Endometrial microvascular endothelial cells (primary cell): Measurements from ENCODE around the gene SHOC2. TPM values are rescaled to one million over a fixed set of nuclear protein-coding genes. Genes with fewer than 3 reads are reported as not detected.
"Not testable (repeated sequence)": the region's sequence is repeated elsewhere in the genome, so short reads cannot be mapped to it uniquely, and the experiment has no call there.

ENCODE experiments used
- in situ Hi-C: cut with HindIII; loops from 2 replicates; pipeline ENCODE4 v1.10.0; 2017; ENCODE audit warnings: low sequenced_read_pairs, low pct_unique_long_range_greater_than_20kb; ENCODE audit errors: inconsistent ontology term
- total RNA-seq: library from RNA; depleted of rRNA; stranded (reverse); fragments of >200 nt; gene quantifications from one replicate; pipeline ENCODE4 v1.2.3, GENCODE V29; 2015; ENCODE audit errors: inconsistent ontology term

SHOC2 gene
- total RNA-seq, 1 donor from 2014 or later: 38.8 TPM

GRCh38 chr10:110898391-110898790 is 21.0 kb upstream of the SHOC2 start:
- in situ Hi-C loops: no loop called here

- in situ Hi-C loops: no loop called here
These were observed 18.4 kb upstream of the SHOC2 start for GRCh38 chr10:110900983-110901382.

DNA sequence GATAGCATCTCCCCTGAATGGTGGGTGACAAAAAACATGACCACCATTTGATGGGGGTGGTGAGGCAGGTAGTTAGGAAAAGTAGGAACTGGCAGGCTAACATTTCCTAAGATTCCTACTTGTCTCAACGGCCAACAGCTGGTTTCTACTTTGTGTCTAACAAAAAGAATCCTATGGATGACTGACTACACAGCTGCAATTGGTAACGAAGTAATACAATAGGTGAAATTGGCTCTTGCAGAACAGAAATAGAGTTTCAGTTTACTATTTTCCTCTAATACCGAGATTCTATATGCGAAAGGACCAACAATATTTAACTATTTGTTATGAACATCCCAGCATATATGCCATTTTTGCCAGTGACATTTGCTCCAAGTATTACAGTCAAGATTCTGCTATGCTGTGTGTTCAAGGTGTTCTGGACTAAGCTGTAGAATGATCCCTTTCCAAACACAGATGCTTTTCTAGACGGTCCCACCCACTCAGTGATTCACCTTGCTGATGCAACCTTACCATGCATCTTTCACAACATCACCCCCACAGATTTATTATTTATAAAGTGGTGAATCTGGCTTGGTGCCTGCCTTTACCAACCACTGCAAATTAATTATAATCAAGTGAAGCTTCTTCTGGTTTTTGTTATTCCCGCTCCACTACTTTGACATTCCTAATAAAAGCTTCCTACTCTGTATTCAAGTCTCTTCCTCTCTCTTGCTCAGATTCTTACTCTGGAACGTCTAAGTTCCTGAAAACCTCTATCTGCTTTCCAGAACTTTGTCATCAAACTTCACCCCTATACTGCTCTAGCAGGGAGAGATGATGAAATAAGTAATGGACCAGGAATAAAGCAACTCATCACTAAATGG is 17.2 kb upstream of the SHOC2 start:
- in situ Hi-C loops: no loop called here

DNA sequence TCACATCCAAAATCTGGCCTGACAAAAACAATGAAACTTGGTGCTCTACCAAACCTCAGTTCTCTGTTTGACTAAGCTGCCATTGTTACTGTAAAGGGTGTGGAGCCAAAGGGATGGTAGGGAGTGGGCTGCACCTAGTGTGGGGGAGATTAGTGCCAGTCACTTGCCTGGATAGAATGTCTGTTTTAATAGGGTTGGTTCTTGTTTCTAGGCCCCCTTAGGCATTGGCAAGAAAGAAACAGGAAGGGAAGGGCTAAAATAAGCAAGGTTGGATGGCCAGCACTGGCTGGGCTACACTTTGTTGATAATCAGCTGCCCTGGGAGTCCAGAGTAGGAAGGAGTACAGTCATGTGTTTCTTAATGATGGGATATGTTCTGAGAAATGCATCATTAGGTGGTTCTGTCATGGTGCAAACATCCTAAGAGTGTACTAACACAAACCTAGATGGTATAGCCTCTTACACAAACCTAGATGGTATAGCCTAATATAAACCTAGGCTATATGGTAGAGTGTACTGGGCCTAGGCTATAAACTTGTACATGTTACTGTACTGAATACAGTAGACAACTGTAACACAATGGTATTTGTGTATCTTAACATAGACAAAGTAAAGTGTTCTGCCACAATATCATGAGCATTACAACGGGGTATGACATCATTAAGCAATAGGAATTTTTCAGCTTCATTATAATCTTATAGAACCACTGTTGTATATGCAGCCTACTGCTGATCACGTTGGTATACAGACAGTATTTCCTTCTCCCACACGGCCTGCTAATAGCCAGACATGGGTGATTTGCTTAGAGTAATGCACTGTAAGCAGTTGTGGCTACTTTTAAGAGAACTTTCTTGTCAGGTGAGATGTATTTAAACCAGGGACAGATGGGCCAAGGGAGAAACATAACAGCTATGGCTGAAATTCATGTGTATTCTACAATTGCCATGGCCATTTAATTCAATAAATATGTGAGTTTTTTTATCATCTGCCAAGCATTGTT is 15.8 kb upstream of the SHOC2 start:
- in situ Hi-C loops: no loop called here

DNA sequence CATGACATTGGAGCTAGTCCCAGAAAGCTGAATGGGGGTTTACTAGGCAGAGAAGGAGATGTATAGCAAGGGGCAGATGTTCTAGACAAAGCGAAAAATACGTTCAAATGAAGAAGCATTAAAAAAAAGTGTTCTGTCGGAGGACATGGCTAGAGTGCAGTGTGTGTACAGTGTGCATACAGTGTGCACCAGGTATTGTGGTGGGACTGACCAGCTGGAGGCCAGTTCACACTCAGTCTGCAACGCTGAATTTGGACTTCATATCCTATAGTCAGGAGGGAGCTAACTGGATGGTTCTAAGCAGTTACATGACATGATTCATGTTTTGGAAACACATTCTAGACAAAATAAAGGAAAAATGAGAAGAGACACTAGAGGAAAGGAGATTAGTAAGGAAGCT is 9.3 kb upstream of the SHOC2 start:
- in situ Hi-C loops: no loop called here

DNA sequence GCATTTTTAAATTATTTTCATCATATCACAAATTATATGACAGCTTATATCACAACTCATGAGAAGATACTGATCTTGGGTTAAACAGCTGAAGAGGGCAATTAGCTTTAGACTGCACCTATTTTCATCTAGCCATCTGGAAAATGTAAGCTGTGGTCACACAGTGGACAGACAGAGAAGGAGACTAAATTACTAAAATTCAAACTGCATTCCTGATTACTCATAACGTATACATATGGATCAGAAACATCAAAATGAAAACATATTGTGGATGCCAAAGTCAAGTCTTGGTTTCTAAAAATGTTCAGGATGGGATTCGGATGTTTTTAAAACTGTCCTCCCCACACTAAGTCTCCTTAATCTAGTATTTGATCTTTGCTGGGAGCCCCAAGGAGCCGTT is 7.0 kb upstream of the SHOC2 start:
- in situ Hi-C loops: no loop called here

DNA sequence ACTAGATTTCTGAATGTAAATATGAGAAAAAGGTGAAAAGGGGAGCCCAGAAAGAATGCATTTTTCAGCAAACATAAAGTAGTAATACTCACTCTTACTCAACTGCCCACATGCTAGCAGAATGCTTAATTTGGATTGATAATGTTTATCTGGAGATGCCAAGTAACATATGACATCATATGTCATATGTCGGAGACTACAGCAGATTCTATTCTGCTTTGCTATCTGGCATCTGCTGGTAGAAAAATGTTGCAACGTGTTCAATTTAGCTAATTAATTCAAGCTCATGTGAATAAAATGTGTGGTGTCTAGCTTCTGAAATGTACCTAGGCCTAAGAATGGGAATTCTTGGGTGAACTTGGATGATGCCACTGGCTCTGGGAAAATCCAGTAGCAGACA is 5.0 kb upstream of the SHOC2 start:
- in situ Hi-C loops: no loop called here

- in situ Hi-C loops: no loop called here
These were observed 4.4 kb upstream of the SHOC2 start for GRCh38 chr10:110915035-110915434.

DNA sequence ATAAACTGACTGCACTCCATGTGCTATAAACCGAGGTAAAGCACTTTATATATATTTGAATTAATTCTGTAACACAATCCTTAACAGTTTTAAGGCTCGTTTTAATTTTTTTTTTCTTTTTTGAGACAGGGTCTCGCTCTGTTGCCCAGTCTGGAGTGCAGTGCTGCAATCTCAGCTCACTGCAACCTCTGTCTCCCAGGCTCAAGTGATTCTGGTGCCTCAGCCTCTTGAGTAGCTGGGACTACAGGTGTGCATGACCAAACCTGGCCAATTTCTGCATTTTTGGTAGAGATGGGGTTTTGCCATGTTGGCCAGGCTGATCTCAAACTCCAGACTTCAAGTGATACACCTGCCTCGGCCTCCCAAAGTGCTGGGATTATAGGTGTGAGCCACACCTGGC is 3.8 kb upstream of the SHOC2 start:
- in situ Hi-C loops: not testable (repeated sequence)

GRCh38 chr10:110916554-110917346 is 2.7 kb upstream of the SHOC2 start:
- in situ Hi-C loops: no loop called here

- in situ Hi-C loops: no loop called here
These were observed 1.1 kb upstream of the SHOC2 start for GRCh38 chr10:110918269-110918642.

GRCh38 chr10:110918643-110919348 is 608 bp upstream of the SHOC2 start, which contains the start of gene BBIP1:
TSS of gene BBIP1 (minus strand) at chr10:110919180. CDS start at chr10:110918157, 1,023 bp downstream.
- in situ Hi-C loops: no loop called here

DNA sequence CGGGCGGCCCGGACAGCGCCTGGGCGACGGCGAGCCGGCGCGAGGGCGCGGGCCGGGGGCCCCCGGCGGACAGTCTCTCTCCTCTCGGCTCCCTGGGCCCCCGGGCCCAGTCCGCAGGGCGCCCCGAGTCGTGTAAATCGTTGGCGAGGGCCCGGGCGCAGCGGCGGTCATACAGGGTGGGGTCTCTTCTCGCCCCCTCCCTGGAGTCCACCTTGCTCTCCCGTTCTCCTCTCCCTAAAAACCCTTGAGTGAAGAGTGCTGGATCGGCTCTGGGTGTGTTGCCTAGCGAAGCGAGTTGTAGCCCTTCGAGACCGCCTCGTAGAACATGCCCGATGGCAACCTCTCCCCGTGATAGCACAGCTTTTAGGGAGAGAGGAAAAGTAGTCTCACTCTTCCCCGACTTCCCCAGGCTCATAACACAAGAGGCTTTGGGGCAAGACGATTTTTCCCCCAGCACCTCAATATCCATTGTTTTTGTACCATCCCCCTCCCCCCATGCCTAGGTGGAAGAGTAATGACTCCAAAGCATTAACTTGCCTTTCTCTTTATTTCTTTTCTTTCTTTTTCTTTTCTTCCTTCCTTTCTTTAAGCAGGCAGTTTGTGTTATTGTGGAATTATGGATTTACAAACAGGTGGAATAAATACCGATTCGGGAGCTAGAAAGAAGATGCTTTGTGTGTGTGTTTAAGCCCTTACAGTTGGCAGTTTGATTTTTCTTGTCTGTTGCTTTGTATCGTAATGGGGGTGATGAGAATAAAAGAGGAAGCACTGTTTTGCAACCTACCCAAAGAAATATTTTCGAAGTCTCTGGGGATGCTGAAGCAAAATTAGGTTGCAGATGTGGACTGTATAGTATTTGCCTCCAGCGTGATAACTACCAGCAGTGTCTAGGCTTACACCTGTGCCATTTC is 822 bp downstream of the SHOC2 start:
- in situ Hi-C loops: no loop called here

DNA sequence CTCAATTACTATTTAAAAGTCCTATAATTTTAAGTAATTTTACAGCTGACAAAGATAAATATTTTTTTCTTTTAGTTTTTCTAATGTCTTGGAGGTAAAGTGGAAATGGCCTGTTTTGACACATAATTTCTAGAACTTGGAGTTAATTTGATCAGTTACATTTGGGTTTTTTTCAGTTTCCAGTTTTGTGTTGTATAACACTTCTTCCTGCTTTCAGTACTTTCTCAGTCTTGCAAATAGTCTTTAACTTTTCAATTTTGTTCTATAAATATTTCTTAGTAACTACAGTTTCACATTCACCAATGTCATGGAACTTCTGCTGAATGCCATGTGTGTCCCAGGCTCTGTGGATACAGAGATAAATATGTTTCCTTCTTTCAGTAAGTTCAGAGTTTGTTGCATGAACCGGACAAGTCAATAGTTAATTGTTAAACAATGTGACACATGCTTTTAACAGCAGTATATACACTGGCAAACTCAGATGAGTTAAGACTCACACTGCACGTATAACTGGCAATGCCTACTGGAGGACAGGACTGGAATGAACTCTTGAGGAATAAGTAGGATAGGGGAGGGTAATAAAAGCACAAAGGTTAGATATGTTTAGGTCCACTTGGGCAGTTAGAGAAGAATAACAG is 4.6 kb downstream of the SHOC2 start:
- in situ Hi-C loops: no loop called here

DNA sequence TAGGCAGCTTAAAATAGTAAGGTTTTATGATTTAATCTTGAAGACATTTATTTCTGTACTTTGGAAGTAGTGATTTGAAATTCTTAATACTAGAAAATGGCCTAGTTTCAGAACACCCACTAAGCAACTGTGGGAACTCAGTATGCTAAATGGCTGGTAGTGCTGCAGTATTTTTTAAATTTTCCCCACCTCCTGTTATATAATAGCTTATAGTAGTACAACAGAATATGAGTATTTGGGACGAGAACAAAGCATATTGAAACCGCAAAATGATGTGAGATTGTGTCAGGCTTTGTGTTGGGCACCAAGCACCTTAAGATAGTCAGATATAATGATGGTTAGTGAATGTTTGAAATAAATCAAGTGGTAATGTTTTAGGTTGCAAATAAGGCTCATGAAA is 8.1 kb downstream of the SHOC2 start:
- in situ Hi-C loops: no loop called here

GRCh38 chr10:110931769-110932381 is 12.5 kb downstream of the SHOC2 start:
- in situ Hi-C loops: no loop called here
